Activated CD4-positive, alpha-beta T cell treated with anti-CD3 and anti-CD28 coated beads, Interleukin-2, amount 10 ng/mL, durations not matched to agents 7 days and 5 days (primary cell): Measurements from ENCODE around the gene PPDPF. TPM values are rescaled to one million over a fixed set of nuclear protein-coding genes. Genes with fewer than 3 reads are reported as not detected.
"Not testable (repeated sequence)": the region's sequence is repeated elsewhere in the genome, so short reads cannot be mapped to it uniquely, and the experiment has no call there.

ENCODE experiments used
- CTCF ChIA-PET: fragments of 350-600 bp; sonication (Branson Sonifier 250); formaldehyde crosslinking; loops from one replicate; lab custom pipeline; 2021; ENCODE audit warnings: antibody characterized with exemption; lab: Charles Lee
- POLR2A ChIA-PET: fragments of 350-600 bp; sonication (Branson Sonifier 250); formaldehyde crosslinking; loops from one replicate; lab custom pipeline; 2021; ENCODE audit warnings: antibody characterized with exemption; lab: Charles Lee
- DNase-seq: peaks from one replicate; pipeline ENCODE4 v3.0.0-alpha.2; 2020
- H3K27ac Mint-ChIP-seq: one replicate; pipeline ENCODE4 v1.8.0; 2021; ENCODE audit warnings: mild to moderate bottlenecking, moderate library complexity, mixed read lengths
- H3K27me3 Mint-ChIP-seq: one replicate; pipeline ENCODE4 v1.8.0; 2021; ENCODE audit warnings: mixed read lengths
- H3K36me3 Mint-ChIP-seq: one replicate; pipeline ENCODE4 v1.8.0; 2021; ENCODE audit warnings: low read depth, mixed read lengths
- H3K4me1 Mint-ChIP-seq: one replicate; pipeline ENCODE4 v1.8.0; 2021; ENCODE audit warnings: mixed read lengths
- H3K4me3 Mint-ChIP-seq: one replicate; pipeline ENCODE4 v1.8.0; 2021; ENCODE audit warnings: mild to moderate bottlenecking, moderate library complexity, mixed read lengths
- H3K9me3 Mint-ChIP-seq: one replicate; pipeline ENCODE4 v1.8.0; 2021; ENCODE audit warnings: mixed read lengths
- total RNA-seq, 2 experiments: library from RNA; stranded (reverse); gene quantifications; one replicate each; pipeline ENCODE4 v1.2.3, GENCODE V29; 2021

PPDPF gene
- total RNA-seq, 2 experiments from 2014 or later = 167 to 193 TPM

DNA sequence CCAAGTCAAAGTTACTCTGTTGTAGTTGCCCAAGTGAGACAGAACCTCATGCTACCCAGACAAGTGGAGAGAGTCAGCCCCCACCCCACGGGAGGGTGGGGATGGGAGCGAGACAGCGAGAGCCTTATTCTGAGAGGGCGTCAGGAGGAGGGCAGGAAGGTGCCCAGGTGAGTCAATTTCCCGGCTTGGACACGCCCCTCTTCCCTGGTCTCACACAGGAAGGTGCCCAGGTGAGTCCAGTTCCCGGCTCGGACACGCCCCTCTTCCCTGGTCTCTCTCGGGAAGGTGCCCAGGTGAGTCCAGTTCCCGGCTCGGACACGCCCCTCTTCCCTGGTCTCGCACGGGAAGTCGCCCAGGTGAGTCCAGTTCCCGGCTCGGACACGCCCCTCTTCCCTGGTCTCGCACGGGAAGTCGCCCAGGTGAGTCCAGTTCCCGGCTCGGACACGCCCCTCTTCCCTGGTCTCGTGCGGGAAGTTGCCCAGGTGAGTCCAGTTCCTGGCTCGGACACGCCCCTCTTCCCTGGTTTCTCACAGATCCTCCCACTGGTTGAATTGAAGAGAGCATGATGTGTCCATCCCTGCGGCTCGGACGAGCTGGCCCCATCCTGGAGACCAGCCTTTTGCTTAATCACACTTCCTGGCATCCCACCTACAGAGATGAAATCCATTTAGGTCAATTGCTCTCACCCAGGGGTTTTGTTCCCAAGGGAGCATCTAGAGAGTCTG is 40.7 kb upstream of the PPDPF start:
- CTCF ChIA-PET, H3K9me3 Mint-ChIP-seq: not testable (repeated sequence)

DNA sequence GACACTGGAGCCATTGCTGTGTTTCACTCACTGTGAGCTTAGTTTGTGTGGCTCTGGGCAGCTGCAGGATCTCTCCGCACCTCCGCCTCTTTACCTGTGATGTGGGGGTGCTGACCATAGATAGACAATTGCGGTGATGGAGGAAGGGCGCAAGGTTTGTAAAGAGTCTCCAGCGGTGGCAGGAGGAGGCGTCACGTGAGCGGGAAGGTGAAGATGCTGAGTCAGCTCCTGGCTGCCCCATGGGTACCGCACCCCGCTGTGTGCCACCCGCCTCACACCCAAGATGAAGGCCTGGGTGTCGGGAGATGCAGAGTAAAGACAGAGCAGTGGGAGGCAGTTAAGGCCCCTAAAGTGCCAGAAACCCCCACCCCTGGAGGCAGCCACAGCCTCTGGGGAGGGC is 39.1 kb upstream of the PPDPF start:
- CTCF ChIA-PET = no interaction called here
- no peaks in the 10 kb centered on the region for H3K36me3 Mint-ChIP-seq
- H3K27ac Mint-ChIP-seq = no peak overlapping the region
- POLR2A ChIA-PET = no interaction called here
- H3K4me1 Mint-ChIP-seq = no peaks in the 10 kb centered on the region
- peaks cover 14% of the 10 kb centered on the region for H3K27me3 Mint-ChIP-seq
- no peak overlapping the region for H3K4me3 Mint-ChIP-seq
- no peak for DNase-seq
- no peaks in the 10 kb centered on the region for H3K9me3 Mint-ChIP-seq

More for the DNA sequence above, 40.7 kb upstream of the PPDPF start:
- H3K27ac Mint-ChIP-seq, H3K36me3 Mint-ChIP-seq, DNase-seq, H3K4me1 Mint-ChIP-seq, H3K4me3 Mint-ChIP-seq, POLR2A ChIA-PET: not testable (repeated sequence)
- H3K27me3 Mint-ChIP-seq = peaks cover 20% of the 10 kb centered on the region

DNA sequence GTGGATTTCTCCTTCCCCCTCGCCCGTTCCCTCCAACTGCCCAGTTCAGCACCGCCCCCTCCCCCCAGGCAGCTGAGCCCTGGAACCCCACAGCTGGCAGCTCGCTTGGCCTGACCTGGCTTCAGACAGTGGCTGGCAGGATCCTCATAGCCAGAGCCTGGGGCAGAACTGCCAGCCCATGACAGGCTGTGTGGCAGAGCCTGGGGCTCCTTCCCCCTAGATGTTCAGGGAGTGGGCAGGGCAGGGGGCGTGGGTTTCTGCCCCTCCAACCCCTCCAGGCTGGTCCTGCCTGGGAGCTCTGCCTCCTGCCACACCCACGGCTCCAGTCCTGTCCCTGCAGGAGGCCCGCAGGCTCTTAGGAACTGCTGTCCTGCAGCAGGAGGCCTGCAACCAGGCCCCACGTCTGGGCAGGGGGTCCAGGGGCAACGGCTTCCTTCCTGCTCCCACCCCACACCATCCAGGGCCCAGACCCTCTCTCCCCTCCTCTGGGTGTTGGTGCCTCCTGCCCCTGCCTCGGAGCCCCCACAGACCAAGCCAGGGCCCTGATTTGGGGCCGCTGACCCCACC is 38.5 kb upstream of the PPDPF start:
- POLR2A ChIA-PET = no interaction called here
- CTCF ChIA-PET = interaction anchor here (0.8 kb wide), 1 partner anchor 30 kb away, joined by 3 read pairs; no protein-coding TSS in a partner anchor

DNA sequence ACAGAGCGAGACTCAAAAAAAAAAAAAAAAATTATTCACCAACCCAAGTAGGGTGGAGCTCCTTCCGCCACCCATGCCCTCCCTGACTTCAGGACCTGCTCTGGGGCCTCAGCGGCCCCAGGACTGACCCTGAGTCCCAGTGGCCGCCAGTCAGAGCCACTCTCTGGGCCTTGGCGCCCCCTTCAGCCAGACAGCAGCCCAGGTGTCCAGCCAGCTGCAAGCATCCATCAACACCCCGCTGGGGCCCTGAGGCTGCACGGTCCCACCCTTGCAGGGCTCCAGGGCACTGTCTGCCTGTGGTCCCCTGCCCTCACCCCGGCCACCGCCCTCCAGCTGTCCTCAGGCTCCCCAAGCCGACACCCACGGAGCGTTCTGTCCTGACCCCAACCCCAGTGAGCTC is 36.7 kb upstream of the PPDPF start:
- CTCF ChIA-PET = interaction anchor here (0.7 kb wide), 1 partner anchor 605 kb away, joined by 3 read pairs; no protein-coding TSS in a partner anchor
- no peak overlapping the region for H3K4me3 Mint-ChIP-seq
- POLR2A ChIA-PET = no interaction called here
- H3K4me1 Mint-ChIP-seq = no peaks in the 10 kb centered on the region
- no peaks in the 10 kb centered on the region for H3K9me3 Mint-ChIP-seq
- H3K27ac Mint-ChIP-seq = no peak overlapping the region
- H3K36me3 Mint-ChIP-seq = no peaks in the 10 kb centered on the region
- H3K27me3 Mint-ChIP-seq = peaks cover 15% of the 10 kb centered on the region
- DNase-seq = no peak

More for the DNA sequence above, 38.5 kb upstream of the PPDPF start:
- Mint-ChIP-seq H3K4me1 (no peaks in the 10 kb centered on the region), H3K9me3 (no peaks in the 10 kb centered on the region), H3K27ac (no peak overlapping the region), H3K4me3 (no peak overlapping the region), H3K36me3 (no peaks in the 10 kb centered on the region), H3K27me3 (peaks cover 11% of the 10 kb centered on the region)
- DNase-seq = no peak

DNA sequence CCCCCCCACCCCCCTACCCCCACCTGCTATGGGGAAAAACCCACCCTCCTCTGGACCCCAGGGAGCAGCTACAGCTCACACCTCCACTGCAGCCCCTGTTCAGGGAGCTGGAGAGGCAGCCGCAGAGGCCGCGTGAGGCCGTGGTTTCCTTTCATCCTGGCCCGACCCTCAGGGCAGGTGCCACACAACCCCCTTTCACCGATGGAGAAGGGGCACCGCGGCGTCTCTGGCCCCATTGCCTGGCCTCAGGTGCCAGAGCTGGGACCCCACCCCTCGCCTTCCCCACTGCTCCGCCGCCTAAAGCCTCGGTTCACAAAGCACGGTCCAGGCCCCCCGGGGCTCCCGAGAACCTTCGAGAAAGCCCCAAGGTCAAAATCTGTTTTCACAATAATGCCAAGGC is 36.3 kb upstream of the PPDPF start:
- ChIA-PET POLR2A (no interaction called here), CTCF (no interaction called here)
- H3K36me3 Mint-ChIP-seq = no peaks in the 10 kb centered on the region
- peaks cover 15% of the 10 kb centered on the region for H3K27me3 Mint-ChIP-seq
- H3K27ac Mint-ChIP-seq = no peak overlapping the region
- H3K4me1 Mint-ChIP-seq = no peaks in the 10 kb centered on the region
- DNase-seq = no peak
- no peak overlapping the region for H3K4me3 Mint-ChIP-seq
- H3K9me3 Mint-ChIP-seq = no peaks in the 10 kb centered on the region

DNA sequence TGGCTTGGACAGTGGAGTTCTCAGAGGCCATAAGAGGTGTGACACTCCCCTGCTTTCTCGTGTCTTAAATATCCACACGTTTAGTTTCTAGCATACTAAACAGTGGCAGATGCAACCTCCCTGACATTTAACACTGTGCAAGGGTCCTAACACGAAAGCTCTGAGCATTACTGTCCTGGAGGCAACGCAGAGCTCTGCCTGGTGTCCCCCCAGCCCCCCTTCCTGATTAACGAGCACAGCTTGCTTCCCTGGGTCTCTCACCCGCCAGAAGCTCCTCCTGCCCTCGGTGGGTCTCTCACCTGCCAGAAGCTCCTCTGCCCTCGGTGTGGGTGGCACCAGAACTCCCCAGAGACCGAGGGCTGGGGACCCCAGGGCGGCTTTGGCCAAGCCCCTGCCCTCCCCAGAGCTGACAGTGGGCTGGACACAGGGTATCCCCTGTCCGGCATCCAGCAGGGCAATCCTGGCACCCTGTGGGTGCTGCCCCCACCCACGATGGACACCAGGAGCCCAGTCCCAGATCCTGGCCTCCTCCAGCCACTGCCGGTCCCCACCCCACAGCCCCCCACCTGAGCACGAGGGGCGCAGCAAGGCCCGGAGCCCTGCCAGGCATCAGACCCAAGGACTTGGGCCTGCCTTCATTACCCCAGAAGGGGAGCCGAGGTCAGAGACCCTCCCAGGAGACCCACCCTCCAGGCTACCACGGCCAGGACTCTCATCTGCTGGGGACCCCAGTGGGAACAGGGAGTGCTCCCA is 35.7 kb upstream of the PPDPF start:
- CTCF ChIA-PET = no interaction called here
- Mint-ChIP-seq H3K4me1 (no peaks in the 10 kb centered on the region), H3K9me3 (no peaks in the 10 kb centered on the region), H3K4me3 (no peak overlapping the region), H3K27me3 (peaks cover 20% of the 10 kb centered on the region), H3K27ac (no peak overlapping the region), H3K36me3 (no peaks in the 10 kb centered on the region)
- DNase-seq = no peak
- POLR2A ChIA-PET = no interaction called here

DNA sequence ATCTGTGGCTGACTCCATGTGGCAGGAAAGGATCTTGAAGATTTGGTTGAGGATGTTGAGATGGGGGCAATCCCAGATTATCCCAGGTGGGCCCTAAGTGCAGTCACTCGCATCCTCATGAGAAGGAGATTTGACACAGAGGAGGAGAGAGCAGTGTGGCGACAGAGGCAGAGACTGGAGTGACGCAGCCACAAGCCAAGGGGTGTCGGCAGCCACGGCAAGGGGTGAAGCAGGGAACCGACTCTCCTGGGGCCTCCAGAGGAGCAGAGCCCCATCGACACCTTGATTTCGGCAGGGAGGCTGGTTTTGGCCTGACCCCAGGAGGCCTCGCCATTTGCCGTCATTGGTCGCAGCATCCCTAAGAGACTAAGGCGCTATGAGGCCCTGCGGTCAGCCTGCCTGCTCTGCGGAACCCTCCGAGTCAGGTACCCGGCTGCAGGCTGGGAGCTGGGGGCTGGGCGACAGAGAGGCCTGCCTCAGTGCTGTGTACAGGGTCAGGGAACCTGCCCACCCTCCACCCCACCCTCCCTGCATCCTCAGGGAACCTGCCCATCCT is 34.2 kb upstream of the PPDPF start:
- H3K9me3 Mint-ChIP-seq = no peaks in the 10 kb centered on the region
- no peaks in the 10 kb centered on the region for H3K36me3 Mint-ChIP-seq
- CTCF ChIA-PET = interaction anchor here (1.5 kb wide), 1 partner anchor 10 kb away, joined by 3 read pairs; no protein-coding TSS in a partner anchor
- H3K4me3 Mint-ChIP-seq = no peak overlapping the region
- no peak for DNase-seq
- POLR2A ChIA-PET = no interaction called here
- H3K27ac Mint-ChIP-seq = no peak overlapping the region
- peaks cover 17% of the 10 kb centered on the region for H3K27me3 Mint-ChIP-seq
- H3K4me1 Mint-ChIP-seq = no peaks in the 10 kb centered on the region

DNA sequence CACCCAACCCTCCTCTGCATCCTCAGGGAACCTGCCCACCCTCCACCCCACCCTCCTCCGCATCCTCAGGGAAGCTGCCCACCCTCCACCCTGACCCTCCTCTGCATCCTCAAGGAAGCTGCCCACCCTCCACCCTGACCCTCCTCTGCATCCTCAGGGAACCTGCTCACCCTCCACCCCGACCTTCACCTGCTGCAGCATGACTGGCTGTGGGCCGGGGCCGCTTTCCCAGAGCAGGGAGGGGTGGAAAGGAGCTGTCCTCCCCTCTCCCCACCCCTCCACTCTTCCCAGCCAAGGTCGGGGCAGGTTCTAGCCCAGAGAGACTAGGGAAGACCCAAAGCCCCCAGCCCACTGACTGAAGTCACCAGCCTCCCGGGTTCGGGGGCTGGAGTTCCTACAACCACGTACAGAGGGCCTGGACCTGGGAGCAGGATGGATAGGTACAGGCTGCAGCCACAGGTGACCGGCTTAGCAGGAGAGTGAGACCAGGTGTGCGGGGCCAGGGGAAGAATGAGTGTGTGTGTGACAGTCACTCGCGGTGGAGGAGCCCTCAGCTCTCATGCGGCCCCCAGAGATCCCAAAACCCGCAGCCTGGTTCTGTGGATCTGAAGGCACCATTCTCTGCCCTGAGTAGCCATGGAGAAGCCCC is 33.3 kb upstream of the PPDPF start:
- H3K9me3 Mint-ChIP-seq = no peaks in the 10 kb centered on the region
- H3K4me1 Mint-ChIP-seq = no peaks in the 10 kb centered on the region
- no peak for DNase-seq
- POLR2A ChIA-PET = no interaction called here
- H3K4me3 Mint-ChIP-seq = no peak overlapping the region
- no peak overlapping the region for H3K27ac Mint-ChIP-seq
- H3K27me3 Mint-ChIP-seq = peaks cover 18% of the 10 kb centered on the region
- CTCF ChIA-PET = interaction anchor here (1.5 kb wide), 1 partner anchor 9 kb away, joined by 3 read pairs; no protein-coding TSS in a partner anchor
- no peaks in the 10 kb centered on the region for H3K36me3 Mint-ChIP-seq

DNA sequence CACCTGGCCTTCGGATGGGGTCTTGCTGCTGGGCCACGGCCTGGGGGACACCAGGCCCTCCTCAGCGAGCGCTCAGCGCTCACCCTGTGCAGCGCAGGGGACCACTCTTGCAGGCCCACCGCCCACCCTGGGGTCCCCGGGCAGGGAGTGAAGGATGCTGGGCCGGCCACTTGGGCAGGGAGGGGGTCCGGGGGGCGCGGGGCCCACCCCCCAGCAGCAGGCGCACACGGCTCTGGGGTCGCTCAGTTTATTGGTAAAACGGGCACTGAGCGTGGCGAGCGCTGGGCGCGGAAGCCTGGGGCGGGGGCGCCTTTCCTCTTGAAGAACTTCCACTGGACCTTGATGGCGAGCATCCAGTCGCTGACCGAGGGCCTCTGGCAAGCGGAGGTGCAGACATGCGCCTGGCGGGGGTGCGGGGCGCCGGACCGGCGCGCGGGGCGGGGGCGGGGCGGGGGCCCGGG is 32.8 kb upstream of the PPDPF start:
- POLR2A ChIA-PET = no interaction called here
- CTCF ChIA-PET = interaction anchor here (1.5 kb wide), 1 partner anchor 9 kb away, joined by 3 read pairs; no protein-coding TSS in a partner anchor
- Mint-ChIP-seq H3K27me3 (peaks cover 17% of the 10 kb centered on the region), H3K4me1 (no peaks in the 10 kb centered on the region), H3K9me3 (no peaks in the 10 kb centered on the region), H3K27ac (no peak overlapping the region), H3K36me3 (no peaks in the 10 kb centered on the region), H3K4me3 (no peak overlapping the region)
- no peak for DNase-seq

DNA sequence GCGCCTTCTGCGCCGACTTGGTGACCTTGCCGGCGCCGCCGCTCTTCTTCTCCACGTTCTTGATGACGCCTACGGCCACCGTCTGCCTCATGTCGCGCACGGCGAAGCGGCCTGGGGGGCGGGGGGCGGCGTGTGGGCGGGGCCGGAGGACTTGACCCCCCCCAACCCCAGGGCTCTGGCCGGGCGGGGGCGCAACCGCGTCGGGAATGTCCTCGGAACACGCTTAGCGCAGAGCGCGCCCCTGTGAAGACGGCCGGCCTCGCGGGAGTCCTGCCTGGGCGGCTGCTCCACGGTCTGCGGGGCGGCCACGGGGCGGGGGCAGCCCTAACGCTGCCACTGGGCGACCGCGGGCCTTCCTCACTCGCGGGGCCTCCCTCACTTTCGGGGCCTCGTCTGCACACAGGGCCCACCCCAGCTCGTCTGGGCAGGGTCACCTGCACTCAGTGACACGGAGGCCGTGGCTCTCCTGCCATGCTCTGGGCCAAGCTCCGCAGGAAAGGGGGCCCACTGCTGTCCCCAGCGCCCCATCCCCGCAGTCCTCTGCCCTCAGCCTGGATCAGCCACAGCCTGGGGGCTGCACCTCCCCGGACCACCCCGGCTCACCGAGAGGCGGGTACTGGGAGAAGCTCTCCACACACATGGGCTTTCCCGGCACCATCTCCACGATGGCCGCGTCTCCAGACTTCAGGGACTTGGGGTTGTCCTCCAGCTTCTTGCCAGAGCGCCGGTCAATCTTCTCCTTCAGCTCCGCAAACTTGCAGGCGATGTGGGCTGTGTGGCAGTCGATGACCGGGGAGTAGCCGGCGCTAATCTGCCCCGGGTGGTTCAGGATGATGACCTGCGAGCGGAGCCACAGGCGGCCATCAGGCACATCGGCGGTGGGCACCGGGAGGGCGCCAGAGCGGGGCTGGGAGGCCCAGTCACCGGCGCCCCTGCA is 32.0 kb upstream of the PPDPF start:
- no peak overlapping the region for H3K27ac Mint-ChIP-seq
- H3K4me3 Mint-ChIP-seq = no peak overlapping the region
- H3K36me3 Mint-ChIP-seq = no peaks in the 10 kb centered on the region
- H3K4me1 Mint-ChIP-seq = no peaks in the 10 kb centered on the region
- H3K27me3 Mint-ChIP-seq = peaks cover 15% of the 10 kb centered on the region
- POLR2A ChIA-PET = no interaction called here
- H3K9me3 Mint-ChIP-seq = no peaks in the 10 kb centered on the region
- DNase-seq = no peak
- CTCF ChIA-PET = no interaction called here

DNA sequence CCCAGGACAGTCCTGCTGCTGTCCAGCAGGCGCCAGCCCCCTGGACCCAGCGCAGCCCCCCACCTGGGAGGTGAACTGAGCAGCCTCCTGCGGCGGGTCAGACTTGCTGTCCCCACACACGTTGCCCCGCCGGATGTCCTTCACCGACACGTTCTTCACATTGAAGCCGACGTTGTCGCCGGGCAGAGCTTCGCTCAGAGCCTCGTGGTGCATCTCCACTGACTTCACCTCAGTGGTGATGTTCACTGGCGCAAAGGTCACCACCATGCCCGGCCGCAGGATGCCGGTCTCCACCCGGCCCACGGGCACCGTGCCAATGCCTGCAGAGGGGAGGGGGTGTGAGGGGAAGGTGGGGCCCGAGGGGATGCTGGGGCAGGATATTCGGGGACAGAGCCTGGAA is 30.1 kb upstream of the PPDPF start:
- no peaks in the 10 kb centered on the region for H3K36me3 Mint-ChIP-seq
- no peaks in the 10 kb centered on the region for H3K9me3 Mint-ChIP-seq
- no peak for DNase-seq
- no peaks in the 10 kb centered on the region for H3K4me1 Mint-ChIP-seq
- no peak overlapping the region for H3K4me3 Mint-ChIP-seq
- POLR2A ChIA-PET = no interaction called here
- peaks cover 12% of the 10 kb centered on the region for H3K27me3 Mint-ChIP-seq
- no peak overlapping the region for H3K27ac Mint-ChIP-seq
- CTCF ChIA-PET = no interaction called here

DNA sequence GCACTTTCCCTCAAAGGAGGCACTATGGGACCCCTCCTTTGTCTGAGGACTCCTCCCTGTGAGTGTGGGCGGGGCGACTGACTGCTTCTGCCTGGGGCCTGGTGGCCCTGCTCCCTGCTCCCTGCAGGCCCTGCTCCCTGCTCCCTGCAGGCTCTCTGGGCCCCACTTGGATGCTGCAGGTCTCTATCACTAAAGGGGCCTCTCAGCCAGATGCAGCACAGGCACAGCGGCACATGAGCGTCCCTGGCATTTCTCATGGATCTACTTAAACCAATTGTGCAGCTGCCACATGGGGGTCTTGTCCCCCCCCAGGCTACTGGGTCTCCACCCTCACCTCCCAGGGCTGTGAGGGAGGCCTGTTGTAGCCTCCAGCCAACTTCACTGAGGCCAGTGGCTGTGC is 29.5 kb upstream of the PPDPF start:
- Mint-ChIP-seq H3K27me3 (peaks cover 13% of the 10 kb centered on the region), H3K36me3 (no peaks in the 10 kb centered on the region), H3K4me3 (no peak overlapping the region), H3K27ac (no peak overlapping the region), H3K4me1 (no peaks in the 10 kb centered on the region), H3K9me3 (no peaks in the 10 kb centered on the region)
- ChIA-PET POLR2A (no interaction called here), CTCF (no interaction called here)
- DNase-seq = no peak
